ENCODE measurements around the gene DOCK1.
"Not testable (repeated sequence)": the region's sequence is repeated elsewhere in the genome, so short reads cannot be mapped to it uniquely, and the experiment has no call there.

The DOCK1 gene

GRCh38 chr10:126926568-126926967 lies 21.3 kb downstream of the DOCK1 start:
- DNase-seq = no peak

DNA sequence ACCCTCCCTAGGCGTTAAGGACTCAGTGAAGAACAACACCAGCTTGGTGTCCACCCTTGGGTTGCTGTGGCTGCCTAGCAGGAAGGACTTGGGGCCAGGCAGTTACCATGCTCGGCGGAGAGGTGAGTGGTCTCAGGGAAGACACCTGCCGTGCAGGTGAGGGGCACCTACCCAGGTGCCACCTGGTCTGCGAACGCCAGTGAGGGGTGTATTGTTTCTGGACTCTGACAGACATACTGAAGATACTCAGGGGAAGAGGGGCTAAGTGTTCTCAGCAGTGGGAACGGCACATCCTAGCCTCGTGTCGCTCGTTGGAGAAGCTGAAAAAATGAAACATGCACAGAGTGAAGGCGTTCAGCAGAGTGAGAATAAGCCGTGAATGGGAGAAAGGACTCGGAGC lies 22.6 kb downstream of the DOCK1 start:
- no peak for DNase-seq

DNA sequence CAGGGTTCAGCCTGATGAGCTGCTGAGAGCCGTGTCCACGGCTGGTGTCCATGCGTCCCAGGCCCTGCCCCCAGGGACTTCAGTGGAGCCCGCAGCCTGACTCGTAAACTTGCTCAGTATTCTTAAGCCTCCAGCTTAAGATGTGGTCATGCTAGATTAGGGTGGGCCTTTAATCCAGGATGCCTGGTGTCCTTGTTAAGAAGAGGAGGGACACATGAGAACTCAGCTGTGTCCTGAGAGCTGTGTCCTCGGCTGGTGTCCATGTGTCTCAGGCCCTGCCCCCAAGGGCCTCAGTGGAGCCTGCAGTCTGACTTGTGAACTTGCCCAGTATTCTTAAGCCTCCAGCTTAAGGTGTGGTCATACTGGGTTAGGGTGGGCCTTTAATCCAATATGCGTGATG lies 23.0 kb downstream of the DOCK1 start:
- peak; percentile 60 for DNase-seq

- no peak for DNase-seq
These were observed 24.2 kb downstream of the DOCK1 start for GRCh38 chr10:126929391-126929790.

GRCh38 chr10:126930131-126930882 lies 25.1 kb downstream of the DOCK1 start:
- DNase-seq = no peak

DNA sequence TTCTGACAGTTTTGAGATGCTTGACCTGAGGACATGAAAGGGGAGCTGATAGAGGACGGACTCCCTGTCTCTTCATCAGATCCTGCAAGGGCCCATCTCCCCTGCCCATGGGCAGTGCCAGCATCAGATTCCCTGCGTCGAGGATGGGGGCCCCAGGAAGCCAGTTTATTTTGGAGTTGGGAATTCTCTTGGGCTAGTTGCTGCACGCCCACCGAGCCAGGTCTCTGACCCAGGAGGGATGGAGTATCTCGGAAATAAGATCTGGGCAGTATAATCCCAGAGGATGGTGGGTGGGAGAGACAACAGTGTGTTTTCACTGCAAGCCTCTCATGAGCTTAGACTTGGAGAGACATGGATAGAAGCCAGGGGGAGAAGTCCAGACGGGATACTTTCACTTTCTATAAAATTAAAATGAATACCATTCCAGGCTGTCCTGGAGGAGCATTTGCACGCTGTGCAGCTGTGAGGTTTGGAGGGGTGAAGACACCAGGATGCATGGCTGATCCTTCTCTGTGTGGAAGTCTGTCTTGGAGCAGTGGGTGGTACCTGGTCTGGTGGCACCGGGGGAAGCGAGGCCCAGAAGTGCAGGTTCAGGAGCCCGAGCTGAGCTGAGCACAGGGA lies 25.8 kb downstream of the DOCK1 start:
- no peak for DNase-seq

DNA sequence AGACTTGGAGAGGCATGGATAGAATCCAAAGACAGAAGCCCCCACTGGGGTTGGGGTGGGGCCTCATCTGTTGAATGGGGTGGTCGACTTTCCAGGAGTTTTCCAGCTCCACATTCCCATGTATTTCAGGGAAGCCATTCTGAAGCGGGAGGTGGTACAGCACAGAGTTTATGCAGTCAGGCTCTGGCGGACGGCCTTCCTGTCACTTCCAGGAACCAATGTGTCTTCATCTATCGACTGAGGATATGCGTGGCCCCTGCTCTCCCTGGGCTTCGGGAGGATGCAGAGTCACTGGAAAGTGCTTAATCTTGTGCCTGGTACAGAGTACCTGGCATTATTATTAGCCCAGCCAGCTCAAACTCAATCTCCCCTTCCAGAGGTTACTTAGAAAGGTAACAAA lies 26.3 kb downstream of the DOCK1 start:
- no peak for DNase-seq

DNA sequence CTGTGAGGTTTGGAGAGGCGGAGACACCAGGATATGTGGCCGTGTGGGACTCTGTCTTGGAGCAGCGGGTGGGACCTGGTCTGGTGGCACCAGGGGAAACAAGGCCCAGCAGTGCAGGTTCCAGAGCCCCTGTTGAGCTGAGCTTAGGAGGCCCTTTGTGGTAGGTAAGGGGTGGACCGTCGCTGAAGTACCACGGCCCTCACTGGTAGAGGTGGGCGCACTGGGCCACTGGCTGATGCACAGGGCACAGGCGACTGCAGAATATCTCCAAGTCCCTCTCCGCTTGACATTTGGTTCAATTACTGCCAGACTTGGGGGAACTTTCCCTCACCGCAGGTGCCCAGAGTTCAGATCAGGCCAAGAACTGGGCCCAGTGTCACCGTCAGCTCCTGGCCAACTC lies 27.3 kb downstream of the DOCK1 start:
- no peak for DNase-seq

DNA sequence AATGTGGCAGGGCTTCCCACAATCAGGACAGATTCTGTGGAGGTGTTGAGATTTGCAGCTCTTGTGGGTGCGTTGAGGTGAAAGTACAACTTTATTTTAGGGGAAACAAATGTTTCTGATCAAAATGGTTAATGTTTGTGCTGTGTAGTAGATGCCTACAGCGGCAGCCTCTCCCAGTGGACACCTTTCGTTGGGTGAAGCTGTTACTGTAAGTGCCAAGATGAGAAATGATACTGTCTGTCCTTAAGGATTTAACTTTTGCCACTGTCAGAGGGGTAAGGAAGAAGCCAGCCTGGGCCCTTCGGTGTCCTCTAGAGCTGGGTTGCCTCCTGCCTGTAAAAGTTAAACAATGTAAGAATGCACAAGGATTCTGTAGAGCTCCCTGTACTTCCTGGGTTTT lies 27.9 kb downstream of the DOCK1 start:
- DNase-seq = no peak

- no peak for DNase-seq
These were observed 30.2 kb downstream of the DOCK1 start for GRCh38 chr10:126935263-126935946.

DNA sequence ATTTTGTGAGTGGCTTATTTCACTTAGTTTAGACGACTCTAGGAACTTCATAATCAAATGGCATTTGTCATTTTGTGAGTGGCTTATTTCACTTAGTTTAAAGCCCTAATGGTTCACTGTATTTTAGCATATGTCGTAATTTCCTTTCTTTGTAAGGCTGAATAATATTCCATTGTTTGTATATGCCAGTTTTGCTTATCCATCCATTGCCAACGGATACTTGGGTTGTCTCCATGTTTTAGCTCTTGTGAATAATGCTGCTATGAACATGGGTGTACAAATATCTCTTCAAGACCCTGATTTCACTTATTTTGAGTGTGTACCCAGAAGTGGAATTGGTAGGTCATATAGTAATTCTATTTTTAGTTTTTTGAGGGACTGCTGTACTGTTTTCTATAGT lies 31.8 kb downstream of the DOCK1 start:
- DNase-seq = no peak

DNA sequence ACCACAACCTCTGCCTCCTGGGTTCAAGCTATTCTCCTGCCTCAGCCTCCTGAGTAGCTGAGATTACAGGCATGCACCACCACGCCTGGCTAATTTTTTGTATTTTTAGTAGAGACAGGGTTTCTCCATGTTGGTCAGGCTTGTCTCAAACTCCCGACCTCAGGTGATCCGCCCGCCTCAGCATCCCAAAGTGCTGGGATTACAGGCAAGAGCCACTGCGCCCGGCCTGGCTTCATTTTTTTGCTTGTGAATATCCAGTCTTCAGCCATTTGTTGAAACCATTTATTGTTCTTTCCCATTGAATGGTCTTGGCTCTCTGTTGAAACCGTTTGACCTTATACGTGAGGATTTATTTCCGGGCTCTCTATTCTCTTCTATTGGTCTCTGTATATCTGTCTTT lies 32.9 kb downstream of the DOCK1 start:
- not testable (repeated sequence) for DNase-seq

DNA sequence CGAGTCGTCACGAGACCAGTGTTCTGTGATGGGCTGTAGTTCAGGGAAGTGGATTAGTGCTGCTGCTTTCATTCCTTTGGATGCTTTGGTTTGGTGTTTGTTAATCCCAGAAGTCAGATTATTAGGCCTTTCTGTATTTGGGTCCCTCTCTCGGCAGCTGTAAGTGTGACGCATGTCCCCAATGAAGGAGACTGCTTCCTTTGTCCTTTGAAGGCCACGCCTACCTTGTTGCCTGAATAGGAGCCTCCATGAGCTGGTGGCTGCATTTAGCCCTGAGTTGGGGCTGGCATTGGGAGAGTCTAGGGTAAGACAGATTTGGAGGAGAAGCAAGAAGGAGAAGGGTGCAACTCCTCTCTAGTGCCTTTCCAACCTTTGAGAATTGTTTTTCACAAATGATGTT lies 34.5 kb downstream of the DOCK1 start:
- no peak for DNase-seq

DNA sequence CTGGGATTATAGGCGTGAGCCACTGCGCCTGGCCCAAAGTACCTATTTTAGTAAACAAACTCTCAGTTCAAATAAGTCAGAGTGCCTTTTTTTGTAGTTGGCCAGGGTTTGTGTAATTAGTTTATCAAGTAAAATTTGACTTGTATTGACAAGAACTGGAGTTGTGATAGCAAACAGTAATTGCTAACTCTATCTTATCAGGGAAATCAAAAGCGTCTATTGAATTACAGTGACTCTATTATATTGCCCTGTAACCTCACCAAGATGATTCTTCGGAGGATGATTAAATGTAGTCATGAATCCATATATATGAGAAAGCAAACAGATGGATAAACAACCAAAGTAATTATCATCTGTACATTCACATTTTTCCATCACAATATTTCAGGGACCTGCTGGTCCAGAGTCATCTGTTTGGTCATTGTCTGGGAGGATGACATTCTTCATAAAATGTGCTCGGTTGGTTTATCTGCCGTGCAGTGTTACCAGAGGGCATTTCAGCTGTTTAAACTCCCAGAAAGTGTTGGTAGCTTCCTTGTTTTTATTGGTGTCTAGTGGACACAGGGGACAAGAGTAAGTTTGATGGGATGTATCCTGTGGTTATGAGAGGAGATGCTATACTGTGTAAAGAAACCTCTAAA lies 35.6 kb downstream of the DOCK1 start:
- peak; percentile 3 for DNase-seq

DNA sequence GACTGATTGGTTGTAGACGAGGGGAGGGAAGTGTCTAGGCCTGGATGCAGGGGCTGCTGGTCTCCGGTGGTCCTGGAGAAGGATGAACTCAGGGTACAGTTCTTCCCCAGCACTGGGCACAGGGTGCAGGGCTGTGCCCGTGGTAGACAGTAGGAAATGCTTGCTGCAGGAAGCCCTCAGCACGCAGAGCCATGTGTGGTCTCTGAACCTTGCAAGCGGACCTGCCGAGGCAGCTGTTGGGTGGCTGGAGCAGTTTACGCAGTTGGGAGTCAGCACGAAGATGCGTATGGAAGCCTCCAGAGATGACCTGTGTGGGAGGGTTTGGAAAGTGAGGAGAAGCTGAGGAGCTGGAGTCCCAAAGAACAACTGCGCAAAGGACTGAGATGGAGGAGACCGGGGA lies 39.0 kb downstream of the DOCK1 start:
- no peak for DNase-seq

- DNase-seq = peak; percentile 31
These were observed 40.3 kb downstream of the DOCK1 start for GRCh38 chr10:126945351-126946030.

- peak; percentile 13 for DNase-seq
These were observed 41.5 kb downstream of the DOCK1 start for GRCh38 chr10:126946746-126947145.

DNA sequence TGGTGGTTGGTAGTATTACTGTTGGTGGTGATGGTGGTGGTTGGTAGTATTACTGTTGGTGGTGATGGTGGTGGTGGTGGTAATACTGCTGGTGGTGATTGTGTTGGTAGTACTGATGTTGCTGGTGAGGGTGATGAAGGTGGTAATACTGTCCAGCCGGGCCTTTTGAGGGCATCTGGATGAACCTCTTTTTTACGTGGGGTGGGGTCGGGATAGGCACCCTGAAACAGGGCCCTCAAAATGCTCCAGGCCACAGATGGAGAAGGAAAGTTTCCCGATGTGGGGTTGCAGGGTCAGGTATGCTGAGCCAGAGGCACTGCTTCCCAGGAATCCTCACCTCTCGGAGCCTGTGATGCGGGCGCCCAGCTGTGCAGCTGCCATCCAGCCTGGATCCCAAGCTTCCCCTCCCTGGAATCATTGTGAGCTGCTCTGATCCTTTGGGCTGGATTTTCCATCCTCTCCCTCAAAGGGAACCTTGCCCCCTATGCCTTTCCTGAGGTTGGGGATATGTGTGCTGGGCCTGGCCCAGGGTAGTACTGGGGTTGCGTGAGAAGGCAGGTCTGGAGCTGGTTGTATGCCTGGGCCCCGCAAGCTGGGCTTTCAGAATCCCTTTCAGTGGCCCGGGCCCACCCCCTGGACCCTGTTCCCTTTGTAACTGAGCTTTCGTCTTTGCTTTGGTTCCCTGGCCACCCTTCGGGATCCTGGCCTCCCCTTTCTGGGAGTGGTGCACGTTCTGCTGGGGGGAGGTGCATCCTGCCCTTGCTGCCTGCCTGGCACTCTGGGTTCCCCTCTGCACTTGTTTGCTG lies 43.3 kb downstream of the DOCK1 start:
- DNase-seq = peak; percentile 27

GRCh38 chr10:126949161-126949503 lies 43.9 kb downstream of the DOCK1 start:
- DNase-seq = peak; percentile 45

DNA sequence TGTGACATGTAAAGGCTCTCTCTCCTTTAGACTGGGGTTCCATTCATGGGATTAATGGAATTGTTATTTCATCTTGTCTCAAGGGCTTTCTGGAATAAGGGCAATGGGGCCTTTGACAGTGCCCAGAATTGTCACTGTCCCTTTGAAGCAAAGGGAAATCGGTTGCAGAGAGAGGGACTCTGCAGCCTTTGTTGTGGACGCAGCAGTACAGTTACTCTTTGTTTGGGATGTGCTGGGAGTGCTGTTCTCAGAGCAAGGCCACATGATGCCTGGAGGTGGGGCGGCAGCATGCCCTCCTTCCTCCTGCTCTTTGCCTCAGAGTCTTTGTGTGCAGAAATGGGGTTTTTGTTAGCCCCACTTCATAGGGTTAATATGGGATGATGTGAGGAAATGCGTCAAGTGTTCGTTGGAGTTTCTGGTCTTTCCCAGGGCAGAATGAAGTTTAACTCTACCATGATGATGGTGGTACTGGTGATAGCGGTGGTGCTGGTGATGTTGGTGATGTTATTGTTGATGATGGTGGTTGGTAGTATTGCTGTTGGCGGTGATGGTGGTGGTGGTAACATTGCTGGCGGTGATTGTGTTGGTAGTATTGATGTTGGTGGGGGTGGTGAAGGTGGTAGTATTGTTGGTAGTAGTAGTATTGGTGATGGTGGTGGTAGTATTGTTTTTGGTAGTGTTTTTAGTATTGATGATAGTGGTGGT lies 45.3 kb downstream of the DOCK1 start:
- peak; percentile 11 for DNase-seq

- DNase-seq = peak; percentile 28
These were observed 48.7 kb downstream of the DOCK1 start for GRCh38 chr10:126953886-126954285.

GRCh38 chr10:126955396-126955795 lies 50.2 kb downstream of the DOCK1 start:
- DNase-seq = peak; percentile 37
